Fibroblast of the aortic adventitia (primary cell): ENCODE measurements around the gene PRKG2. TPM values are rescaled to one million over a fixed set of nuclear protein-coding genes. Genes with fewer than 3 reads are reported as not detected.

ENCODE experiments used
- DNase-seq: peaks from one replicate; pipeline ENCODE4 v3.0.0-alpha.2; 2010; ENCODE audit warnings: low read depth
- H3K4me3 ChIP-seq: 2 replicates; pipeline ENCODE4 v1.5.1; 2011; ENCODE audit warnings: low read depth, mild to moderate bottlenecking, control low read depth, low read length, moderate library complexity
- CTCF ChIP-seq: IDR thresholded peaks from 2 replicates; pipeline ENCODE4 v1.5.1; 2011; ENCODE audit warnings: mild to moderate bottlenecking, low read length, control low read depth, inconsistent platforms; ENCODE audit not compliant: insufficient read depth
- total RNA-seq: library from RNA; depleted of rRNA; stranded (reverse); fragments of >200 nt; gene quantifications from 2 replicates; pipeline ENCODE4 v1.2.3, GENCODE V29; 2012; ENCODE audit warnings: low replicate concordance

PRKG2 gene
- total RNA-seq, 1 donor: 7.8 TPM

- no peak for TF ChIP-seq CTCF
Observed at GRCh38 chr4:81131066-81131465, 84.0 kb downstream of the PRKG2 start.

GRCh38 chr4:81130569-81130968, 84.5 kb downstream of the PRKG2 start:
- DNase-seq: no peak
- no peak for TF ChIP-seq CTCF

More at GRCh38 chr4:81131066-81131465, 84.0 kb downstream of the PRKG2 start:
- no peak overlapping the region for H3K4me3 ChIP-seq
- no peak for DNase-seq

GRCh38 chr4:81120055-81120454, 95.0 kb downstream of the PRKG2 start:
- no peak for TF ChIP-seq CTCF
- no peak overlapping the region for H3K4me3 ChIP-seq
- DNase-seq: no peak

More at GRCh38 chr4:81130569-81130968, 84.5 kb downstream of the PRKG2 start:
- H3K4me3 ChIP-seq: no peak overlapping the region

GRCh38 chr4:81118086-81118485, 96.9 kb downstream of the PRKG2 start:
- DNase-seq: no peak
- TF ChIP-seq CTCF: no peak
- no peak overlapping the region for H3K4me3 ChIP-seq

GRCh38 chr4:81116566-81116965, 98.5 kb downstream of the PRKG2 start:
- no peak for TF ChIP-seq CTCF
- no peak for DNase-seq
- no peak overlapping the region for H3K4me3 ChIP-seq

- DNase-seq: no peak
- no peak overlapping the region for H3K4me3 ChIP-seq
- no peak for TF ChIP-seq CTCF
Observed at GRCh38 chr4:81113024-81113423, 102.0 kb downstream of the PRKG2 start.

- DNase-seq: no peak
- no peak for TF ChIP-seq CTCF
- no peak overlapping the region for H3K4me3 ChIP-seq
Observed at GRCh38 chr4:81109356-81109755, 105.7 kb downstream of the PRKG2 start.
